K562 (cell line): Measurements from ENCODE around the gene FOXN3. TPM values are rescaled to one million over a fixed set of nuclear protein-coding genes. Genes with fewer than 3 reads are reported as not detected.

Source experiments
- ATAC-seq: fragments of 200-7000 bp; cut with Tn5 transposase; 3 replicates; pipeline ENCODE4 v1.9.1; 2020; ENCODE audit warnings: moderate library complexity
- BruUV-seq: library from RNA; stranded (reverse); fragments of 400-500 nt; replicated peaks from 2 replicates; lab custom pipeline; 2021; lab: Mats Ljungman, UMichigan
- CTCF ChIA-PET: fragments of 300-600 bp; formaldehyde crosslinking; extraction: SDS; loops from one replicate; lab custom pipeline; 2021; ENCODE audit warnings: low intra/inter-chr PET ratio; lab: Yijun Ruan, JAX
- POLR2A ChIA-PET: fragments of 300-600, 350-650 bp; sonication (Branson Sonifier 250); formaldehyde crosslinking; extraction: SDS; loops from one replicate; lab custom pipeline; 2021; ENCODE audit warnings: antibody characterized with exemption, inconsistent platforms; lab: Yijun Ruan, JAX
- DNase-seq, 4 experiments: peaks; one replicate each; pipeline versions ENCODE4 v3.0.0 to v3.0.0-alpha.2; 2011 to 2018; ENCODE audit warnings: low spot score in 3 of 4, mixed read lengths in 3 of 4; ENCODE audit errors: extremely low read depth in 1 of 4
- FAIRE-seq: peaks from 2 replicates; lab custom pipeline; 2011; peaks lifted over from hg19 to GRCh38; lab: Jason Lieb, UNC
- H2AFZ ChIP-seq: 2 replicates; pipeline ENCODE4 v1.6.0; 2011; ENCODE audit warnings: low read depth, low read length, control low read depth, inconsistent platforms
- H3K27ac ChIP-seq: fragments of 200-600 bp; 3 replicates; pipeline ENCODE4 v1.8.0; 2011; ENCODE audit warnings: low read depth, mild to moderate bottlenecking, control low read depth, inconsistent platforms, low read length, moderate library complexity, mixed read lengths; ENCODE audit errors: extremely low read depth
- H3K27me3 ChIP-seq, 2 experiments: fragments of 300-600 bp in 1 of 2; 2 replicates in 1 of 2; 3 replicates in 1 of 2; pipeline versions ENCODE4 v1.6.0 to v1.8.0; 2011; ENCODE audit warnings: inconsistent platforms in 2 of 2, low read length in 2 of 2, mild to moderate bottlenecking in 1 of 2, mixed read lengths in 1 of 2, moderate library complexity in 1 of 2; ENCODE audit not compliant: control insufficient read depth in 2 of 2, insufficient read depth in 2 of 2
- H3K36me3 ChIP-seq: fragments of 300-600 bp; 3 replicates; pipeline ENCODE4 v1.8.0; 2011; ENCODE audit warnings: mild to moderate bottlenecking, low read length, inconsistent platforms; ENCODE audit not compliant: control insufficient read depth, insufficient read depth
- H3K4me1 ChIP-seq, 2 experiments: fragments of 200-600 bp in 1 of 2; replicated peaks in 1 of 2; 2 replicates in 1 of 2; 3 replicates in 1 of 2; pipeline versions ENCODE4 v1.5.1 to v1.8.0; 2011; ENCODE audit warnings: inconsistent platforms in 2 of 2, low read length in 2 of 2, mild to moderate bottlenecking in 1 of 2, mixed read lengths in 1 of 2, moderate library complexity in 1 of 2; ENCODE audit not compliant: control insufficient read depth in 2 of 2, insufficient read depth in 2 of 2
- H3K4me2 ChIP-seq: 2 replicates; pipeline ENCODE4 v1.6.1; 2011; ENCODE audit warnings: low read length, control low read depth, inconsistent platforms, mixed read lengths; ENCODE audit not compliant: insufficient read depth
- H3K4me3 ChIP-seq: fragments of 200-600 bp; sonication (generic), shearing (Covaris generic); 2 replicates; pipeline ENCODE4 v1.5.1; 2016; ENCODE audit warnings: control low read depth, inconsistent platforms
- H3K79me2 ChIP-seq: fragments of 200-600 bp; 3 replicates; pipeline ENCODE4 v1.8.0; 2011; ENCODE audit warnings: low read length, inconsistent platforms; ENCODE audit not compliant: control insufficient read depth, insufficient read depth
- H3K9ac ChIP-seq, 2 experiments: 2 replicates each; pipeline versions ENCODE4 v1.6.0 to v1.6.1; 2011; ENCODE audit warnings: low read depth in 2 of 2, low read length in 2 of 2, control low read depth in 1 of 2, inconsistent platforms in 1 of 2, mild to moderate bottlenecking in 1 of 2, mixed read lengths in 1 of 2; ENCODE audit not compliant: insufficient read depth in 1 of 2
- H3K9me1 ChIP-seq: one replicate; pipeline ENCODE4 v1.6.0; 2011; ENCODE audit warnings: inconsistent platforms, mild to moderate bottlenecking, low read length, moderate library complexity; ENCODE audit not compliant: control insufficient read depth, insufficient read depth
- H3K9me3 ChIP-seq: replicated peaks from 2 replicates; pipeline ENCODE4 v1.5.1; 2011; ENCODE audit warnings: low read depth, low read length, inconsistent platforms; ENCODE audit not compliant: control insufficient read depth, insufficient read depth
- H4K20me1 ChIP-seq: replicated peaks from 2 replicates; pipeline ENCODE4 v1.6.1; 2011; ENCODE audit warnings: low read length, inconsistent platforms, mixed read lengths; ENCODE audit not compliant: control insufficient read depth, insufficient read depth
- BHLHE40 ChIP-seq: IDR thresholded peaks from 2 replicates; pipeline ENCODE4 v1.6.1; 2011; ENCODE audit warnings: low read length, improper control_type of control experiment
- BRD4 ChIP-seq: fragments of 200-600 bp; sonication (generic); IDR thresholded peaks from 2 replicates; pipeline ENCODE4 v1.6.1; 2017; ENCODE audit warnings: inconsistent platforms
- C11orf30 ChIP-seq: fragments of 450-650 bp; IDR thresholded peaks from 2 replicates; pipeline ENCODE4 v1.6.1; 2016; ENCODE audit warnings: low read depth, mild to moderate bottlenecking
- E2F3 ChIP-seq: fragments of 250-450 bp; sonication (Bioruptor Pico); IDR thresholded peaks from 2 replicates; pipeline ENCODE4 v1.4.0; 2020; ENCODE audit warnings: mild to moderate bottlenecking
- E2F8 ChIP-seq: fragments of 450-650 bp; IDR thresholded peaks from 2 replicates; pipeline ENCODE4 v1.7.1; 2018; ENCODE audit warnings: mild to moderate bottlenecking, low read depth; ENCODE audit not compliant: partially characterized antibody
- RBM15 ChIP-seq: fragments of 200-400 bp; formaldehyde crosslinking; IDR thresholded peaks from 2 replicates; pipeline ENCODE4 v1.6.1; 2018; ENCODE audit warnings: mild to moderate bottlenecking, low read length, moderate library complexity; ENCODE audit not compliant: insufficient read depth
- SIN3B ChIP-seq: fragments of 450-650 bp; IDR thresholded peaks from 2 replicates; pipeline ENCODE4 v1.6.1; 2017; ENCODE audit warnings: low read depth, mild to moderate bottlenecking, moderate library complexity
- TCF7 ChIP-seq: sonication (generic); IDR thresholded peaks from 2 replicates; pipeline ENCODE4 v1.6.1; 2016; ENCODE audit warnings: antibody characterized with exemption, borderline replicate concordance
- TRIM24 ChIP-seq, 2 experiments: fragments of 450-650 bp; IDR thresholded peaks; 2 replicates each; pipeline ENCODE4 v1.6.1; 2016
- USF1 ChIP-seq: sonication (generic); formaldehyde crosslinking; IDR thresholded peaks from 2 replicates; pipeline ENCODE4 v1.9.0; 2022; ENCODE audit warnings: mild to moderate bottlenecking, missing genetic modification reagents
- ZBTB8A ChIP-seq: fragments of 450-650 bp; IDR thresholded peaks from 2 replicates; pipeline ENCODE4 v1.6.1; 2018; ENCODE audit warnings: mild to moderate bottlenecking, moderate library complexity; ENCODE audit not compliant: partially characterized antibody
- ZNF12 ChIP-seq: sonication (generic); formaldehyde crosslinking; IDR thresholded peaks from 2 replicates; pipeline ENCODE4 v1.4.0; 2020; ENCODE audit warnings: mild to moderate bottlenecking, missing genetic modification reagents
- ZNF384 ChIP-seq: IDR thresholded peaks from 2 replicates; pipeline ENCODE4 v1.6.1; 2012; ENCODE audit warnings: low read depth, low read length, improper control_type of control experiment
- ZNF584 ChIP-seq: fragments of 200-800 bp; sonication (Bioruptor generic); IDR thresholded peaks from 2 replicates; pipeline ENCODE4 v1.6.1; 2016; ENCODE audit warnings: low read depth, mild to moderate bottlenecking, missing genetic modification characterization, missing compliant biosample characterization
- ZNF695 ChIP-seq: fragments of 450-650 bp; formaldehyde crosslinking; IDR thresholded peaks from 2 replicates; pipeline ENCODE4 v1.4.0; 2020; ENCODE audit warnings: mild to moderate bottlenecking, moderate library complexity
- WGBS: fragments of 100-300 bp; shearing (Covaris generic); methylation state at CpG from one replicate; pipeline ENCODE4 v1.1.6; 2016; ENCODE audit warnings: low coverage, mixed read lengths; ENCODE audit not compliant: insufficient coverage; ENCODE audit errors: missing lambda C conversion rate; 5-methylcytosine and 5-hydroxymethylcytosine counted together
- in situ Hi-C: fragments of 300-500 bp; cut with MboI; formaldehyde crosslinking; loops from 4 replicates; pipeline ENCODE4 v1.15.0; 2018; ENCODE audit warnings: inconsistent platforms, mixed read lengths
- intact Hi-C: fragments of 100-400 bp; cut with micrococcal nuclease; formaldehyde crosslinking; loops from 2 replicates; pipeline ENCODE4 v1.14.2; 2022
- polyA plus RNA-seq, 8 experiments: library from polyadenylated mRNA; depleted of rRNA in 4 of 8; stranded (reverse) in 5 of 8; unstranded in 3 of 8; fragments of >200 nt; fragmentation: Nextera tagmentation in 2 of 8; fragmentation: Illumina TruSeq in 1 of 8; extraction: Ambion mirVana in 2 of 8; extraction: Trizol in 1 of 8; gene quantifications; 2 replicates each; pipeline versions ENCODE4 v1.2.1 to v1.2.3, GENCODE V29; 2011 to 2014; ENCODE audit warnings: inconsistent platforms in 1 of 8, missing spikeins in 1 of 8
- total RNA-seq, 7 experiments: library from RNA; depleted of rRNA in 6 of 7; stranded (reverse); fragments of >200 nt in 6 of 7; fragmentation: Illumina TruSeq in 2 of 7; extraction: Trizol in 2 of 7; gene quantifications; 2 replicates each; pipeline versions ENCODE4 v1.2.1 to v1.2.3, GENCODE V29; 2011 to 2021; ENCODE audit warnings: low replicate concordance in 1 of 7

FOXN3 gene
- total and polyA plus RNA-seq, 9 of the 15 experiments (the other 6 are each of a cell fraction or from before 2014, with no cell fraction given), result 0.07 to 1.3 (median 0.40) TPM

GRCh38 chr14:89196545-89196944 lies 220.5 kb downstream of the FOXN3 start (continued):
- TF ChIP-seq E2F8, result no peak
- no peak for TF ChIP-seq TRIM24 (IDR thresholded peaks at IDR 0.05)
- TF ChIP-seq ZBTB8A, result no peak
- TF ChIP-seq USF1, result no peak
- no peak for TF ChIP-seq ZNF384
- no peak for TF ChIP-seq TCF7
- TF ChIP-seq ZNF12 (CRISPR knock-in tag), result no peak
- no peak for TF ChIP-seq SIN3B
- TF ChIP-seq BHLHE40, result no peak

- 0% methylated on average over 1 of the region's 1 CpG for WGBS
- in situ Hi-C loops, result no loop called here
- H3K79me2 ChIP-seq, result no peaks in the 10 kb centered on the region
- ChIA-PET CTCF (no interaction called here), POLR2A (no interaction called here)
- peaks cover 0 to 6% of the 10 kb centered on the region in 2 experiments; a peak in 2 of 5 replicates for H3K27me3 ChIP-seq
- H3K4me2 ChIP-seq, result no peak overlapping the region
- BruUV-seq, result no TSS peak
- H3K9ac ChIP-seq, result no peak overlapping the region
- no peak overlapping the region for H2AFZ ChIP-seq
- H4K20me1 ChIP-seq, result no peaks in the 10 kb centered on the region
- H3K9me3 ChIP-seq, result no peaks in the 10 kb centered on the region
- no peaks in the 10 kb centered on the region for H3K36me3 ChIP-seq
- no peak for DNase-seq
- no peak overlapping the region for H3K27ac ChIP-seq
- no peak for TF ChIP-seq BRD4
- TF ChIP-seq C11orf30, result no peak
- TF ChIP-seq E2F3 (CRISPR knock-in tag), result no peak
- no peak for TF ChIP-seq ZNF584 (CRISPR knock-in tag)
- no peak for TF ChIP-seq RBM15
- no peak for TF ChIP-seq ZNF695 (CRISPR knock-in tag)
- TF ChIP-seq, all 486 proteins: peak for 0
- no peaks in the 10 kb centered on the region for H3K9me1 ChIP-seq
- no peak for ATAC-seq
- no peaks in the 10 kb centered on the region for H3K4me1 ChIP-seq
- no peak for FAIRE-seq
- intact Hi-C loops, result no loop called here
- H3K4me3 ChIP-seq, result no peak overlapping the region
Measured at GRCh38 chr14:89194376-89194775, 222.7 kb downstream of the FOXN3 start.
